ENCODE measurements around the gene ERO1B. TPM values are rescaled to one million over a fixed set of nuclear protein-coding genes. Genes with fewer than 3 reads are reported as not detected.

ERO1B gene
- total and polyA plus RNA-seq, 2 of the 13 experiments (the other 11 are each of a cell fraction or from before 2014, with no cell fraction given) = 1.6 to 2.1 TPM

GRCh38 chr1:236228411-236228810 is 53.3 kb downstream of the ERO1B start:
- in situ Hi-C loops (cut with HindIII; ENCODE audit: extremely low pct_ligation_motif_present, low pct_unique_long_range_greater_than_20kb) (no loop called here), intact Hi-C loops (cut with micrococcal nuclease; ENCODE audit: unreplicated experiment) (no loop called here)
- Histone ChIP-seq H3K27me3 (ENCODE audit: control insufficient read depth in 1 of 2, insufficient read depth in 2 of 2, low read length in 2 of 2) (no peaks in the 10 kb centered on the region), H3K36me3 (replicated peaks in 1 of 2; ENCODE audit: control insufficient read depth in 1 of 2, insufficient read depth in 2 of 2, low read length in 2 of 2) (no peaks in the 10 kb centered on the region), H3K79me2 (ENCODE audit: insufficient read depth, low read length) (no peaks in the 10 kb centered on the region), H3K4me1 (ENCODE audit: insufficient read depth, low read length) (no peaks in the 10 kb centered on the region), H3K4me2 (ENCODE audit: low read depth, low read length) (no peak overlapping the region), H2AFZ (ENCODE audit: low read length) (no peak overlapping the region), H3K9ac (ENCODE audit: insufficient read depth, low read depth, low read length) (no peak overlapping the region), H3K9me3 (ENCODE audit: low read length) (no peaks in the 10 kb centered on the region), H3K4me3 (replicated peaks in 1 of 3; ENCODE audit: insufficient read depth in 1 of 3, low read depth in 2 of 3, low read length in 3 of 3) (no peak overlapping the region), H4K20me1 (ENCODE audit: insufficient read depth, low read length) (no peaks in the 10 kb centered on the region), H3K27ac (ENCODE audit: extremely low read length, insufficient read depth, low read length) (no peak overlapping the region)
- WGBS (ENCODE audit: low lambda C conversion rate) = 82% methylated on average over 4 of the region's 4 CpGs
- no TSS peak for BruUV-seq (replicated peaks)
- CTCF ChIA-PET (ENCODE audit: low intra/inter-chr PET ratio, low total read pairs) = no interaction called here
- POLR2A ChIA-PET = no interaction called here
- DNase-seq (ENCODE audit: low spot score) = no peak
- FAIRE-seq = no peak
- TF ChIP-seq ZNF12 (CRISPR knock-in tag; IDR thresholded peaks at IDR 0.05) = no peak
- ATAC-seq = no peak

- Histone ChIP-seq H4K20me1 (ENCODE audit: insufficient read depth, low read length) (no peaks in the 10 kb centered on the region), H3K79me2 (ENCODE audit: insufficient read depth, low read length) (no peaks in the 10 kb centered on the region), H3K27me3 (ENCODE audit: control insufficient read depth in 1 of 2, insufficient read depth in 2 of 2, low read length in 2 of 2) (no peaks in the 10 kb centered on the region), H3K9ac (ENCODE audit: insufficient read depth, low read depth, low read length) (no peak overlapping the region), H3K27ac (ENCODE audit: extremely low read length, insufficient read depth, low read length) (no peak overlapping the region), H3K4me2 (ENCODE audit: low read depth, low read length) (no peak overlapping the region), H3K4me1 (ENCODE audit: insufficient read depth, low read length) (no peaks in the 10 kb centered on the region), H2AFZ (ENCODE audit: low read length) (no peak overlapping the region), H3K9me3 (ENCODE audit: low read length) (no peaks in the 10 kb centered on the region), H3K36me3 (replicated peaks in 1 of 2; ENCODE audit: control insufficient read depth in 1 of 2, insufficient read depth in 2 of 2, low read length in 2 of 2) (no peaks in the 10 kb centered on the region), H3K4me3 (replicated peaks in 1 of 3; ENCODE audit: insufficient read depth in 1 of 3, low read depth in 2 of 3, low read length in 3 of 3) (no peak overlapping the region)
- POLR2A ChIA-PET = no interaction called here
- WGBS (ENCODE audit: low lambda C conversion rate) = 80% methylated on average over 1 of the region's 1 CpG
- in situ Hi-C loops (cut with HindIII; ENCODE audit: extremely low pct_ligation_motif_present, low pct_unique_long_range_greater_than_20kb) = no loop called here
- CTCF ChIA-PET (ENCODE audit: low intra/inter-chr PET ratio, low total read pairs) = no interaction called here
- ATAC-seq (no peak), DNase-seq (ENCODE audit: low spot score) (no peak), FAIRE-seq (no peak)
- no TSS peak for BruUV-seq (replicated peaks)
- intact Hi-C loops (cut with micrococcal nuclease; ENCODE audit: unreplicated experiment) = no loop called here
- no peak for TF ChIP-seq ZEB1 (IDR thresholded peaks at IDR 0.05; ENCODE audit: insufficient replicate concordance, low read depth)
- TF ChIP-seq ZNF556 (CRISPR knock-in tag; IDR thresholded peaks at IDR 0.05; ENCODE audit: borderline replicate concordance) = no peak
- TF ChIP-seq POLR2AphosphoS2 (IDR thresholded peaks at IDR 0.05; ENCODE audit: low read depth, low read length) = no peak
- no peak for TF ChIP-seq LCORL (IDR thresholded peaks at IDR 0.05)
- TF ChIP-seq LCORL (CRISPR knock-in tag; IDR thresholded peaks at IDR 0.05) = no peak
- no peak for TF ChIP-seq TGIF2 (CRISPR knock-in tag; IDR thresholded peaks at IDR 0.05)
- no peak for TF ChIP-seq ZNF547 (CRISPR knock-in tag; IDR thresholded peaks at IDR 0.05)
- no peak for TF ChIP-seq ZBTB37 (CRISPR knock-in tag; IDR thresholded peaks at IDR 0.05)
- no peak for TF ChIP-seq KLF6 (CRISPR knock-in tag; IDR thresholded peaks at IDR 0.05)
- no peak for TF ChIP-seq ATF5 (CRISPR knock-in tag; IDR thresholded peaks at IDR 0.05; ENCODE audit: low read depth)
- TF ChIP-seq FIP1L1 (IDR thresholded peaks at IDR 0.05; ENCODE audit: borderline replicate concordance, insufficient read depth, low read depth, low read length) = no peak
- TF ChIP-seq ZNF124 (CRISPR knock-in tag; IDR thresholded peaks at IDR 0.05) = no peak
- no peak for TF ChIP-seq MNT (IDR thresholded peaks at IDR 0.05)
- no peak for TF ChIP-seq DNMT1 (CRISPR knock-in tag; IDR thresholded peaks at IDR 0.05)
- no peak for TF ChIP-seq RFX1 (IDR thresholded peaks at IDR 0.05)
- no peak for TF ChIP-seq PAWR (CRISPR knock-in tag; IDR thresholded peaks at IDR 0.05; ENCODE audit: borderline replicate concordance)
- no peak for TF ChIP-seq SMARCE1 (IDR thresholded peaks at IDR 0.05; ENCODE audit: borderline replicate concordance)
- TF ChIP-seq ZFAT (CRISPR knock-in tag; conservative IDR thresholded peaks at IDR 0.05) = no peak
Observed at GRCh38 chr1:236222632-236223031, 59.1 kb downstream of the ERO1B start.
